Measurements from ENCODE around the gene PPP6R1. TPM values are rescaled to one million over a fixed set of nuclear protein-coding genes. Genes with fewer than 3 reads are reported as not detected.

PPP6R1 gene
- polyA plus RNA-seq, 3 donors, result 16.9 to 91.3 (median 22.0) TPM

GRCh38 chr19:55247621-55248099 is 11.2 kb downstream of the PPP6R1 start:
- Mint-ChIP-seq H3K27ac (peak overlapping the region; percentile 57 to 78 (median 74)), H3K9me3 (no peaks in the 10 kb centered on the region), H3K4me3 (no peak overlapping the region), H3K27me3 (ENCODE audit: low read depth in 3 of 3) (peaks cover 0 to 2% (median 0%) of the 10 kb centered on the region in 3 donors), H3K4me1 (peaks cover 41% of the 10 kb centered on the region), H3K36me3 (peaks cover 47 to 76% of the 10 kb centered on the region in 2 donors)
- Histone ChIP-seq H3K4me2 (replicated peaks; ENCODE audit: extremely low read depth, low read length, poor library complexity, severe bottlenecking) (no peak overlapping the region), H3K27me3 (ENCODE audit: control insufficient read depth in 2 of 2, insufficient read depth in 2 of 2, low read length in 2 of 2) (no peaks in the 10 kb centered on the region), H3K9ac (ENCODE audit: insufficient read depth, low read length, poor library complexity, severe bottlenecking) (no peak overlapping the region), H4K20me1 (ENCODE audit: insufficient read depth, low read length) (peaks cover 100% of the 10 kb centered on the region), H3K9me3 (replicated peaks in 1 of 2; ENCODE audit: control insufficient read depth in 1 of 2, insufficient read depth in 1 of 2, low read length in 2 of 2) (no peaks in the 10 kb centered on the region), H2AFZ (ENCODE audit: insufficient read depth, low read depth, low read length, poor library complexity, severe bottlenecking) (no peak overlapping the region), H3K79me2 (ENCODE audit: insufficient read depth, low read length) (peaks cover 92% of the 10 kb centered on the region), H3K4me3 (replicated peaks in 1 of 3; ENCODE audit: low read depth in 2 of 3, low read length in 3 of 3) (no peak overlapping the region), H3K4me1 (ENCODE audit: control insufficient read depth in 1 of 2, insufficient read depth in 2 of 2, low read length in 2 of 2) (peaks cover 17 to 43% of the 10 kb centered on the region in 2 donors), H3K36me3 (replicated peaks in 1 of 2; ENCODE audit: control insufficient read depth in 1 of 2, insufficient read depth in 2 of 2, low read length in 2 of 2) (peaks cover 49 to 78% of the 10 kb centered on the region in 2 donors), H3K27ac (ENCODE audit: low read depth in 1 of 2, low read length in 2 of 2) (peak overlapping the region in 1 of 2 donors; percentile 66)
- no peak for TF ChIP-seq CTCF (IDR thresholded peaks at IDR 0.05)
- intact Hi-C loops (cut with micrococcal nuclease), result no loop called here
- DNase-seq, result no peak
- WGBS (ENCODE audit: insufficient coverage), result 24% methylated on average over 5 of the region's 10 CpGs

GRCh38 chr19:55246462-55247451 is 12.1 kb downstream of the PPP6R1 start:
- H3K9me3 Mint-ChIP-seq, result no peaks in the 10 kb centered on the region
- intact Hi-C loops (cut with micrococcal nuclease), result no loop called here
- H3K4me3 Mint-ChIP-seq, result no peak overlapping the region
- Histone ChIP-seq H3K9ac (ENCODE audit: insufficient read depth, low read length, poor library complexity, severe bottlenecking) (no peak overlapping the region), H3K4me3 (replicated peaks in 1 of 3; ENCODE audit: low read depth in 2 of 3, low read length in 3 of 3) (no peak overlapping the region), H3K9me3 (replicated peaks in 1 of 2; ENCODE audit: control insufficient read depth in 1 of 2, insufficient read depth in 1 of 2, low read length in 2 of 2) (no peaks in the 10 kb centered on the region), H3K36me3 (replicated peaks in 1 of 2; ENCODE audit: control insufficient read depth in 1 of 2, insufficient read depth in 2 of 2, low read length in 2 of 2) (peaks cover 58 to 87% of the 10 kb centered on the region in 2 donors), H3K4me1 (ENCODE audit: control insufficient read depth in 1 of 2, insufficient read depth in 2 of 2, low read length in 2 of 2) (peaks cover 8 to 34% of the 10 kb centered on the region in 2 donors), H4K20me1 (ENCODE audit: insufficient read depth, low read length) (peaks cover 100% of the 10 kb centered on the region), H3K27ac (ENCODE audit: low read depth in 1 of 2, low read length in 2 of 2) (peak overlapping the region in 1 of 2 donors; percentile 66), H3K27me3 (ENCODE audit: control insufficient read depth in 2 of 2, insufficient read depth in 2 of 2, low read length in 2 of 2) (no peaks in the 10 kb centered on the region), H2AFZ (ENCODE audit: insufficient read depth, low read depth, low read length, poor library complexity, severe bottlenecking) (no peak overlapping the region), H3K79me2 (ENCODE audit: insufficient read depth, low read length) (peaks cover 91% of the 10 kb centered on the region), H3K4me2 (replicated peaks; ENCODE audit: extremely low read depth, low read length, poor library complexity, severe bottlenecking) (no peak overlapping the region)
- peaks cover 0 to 2% (median 2%) of the 10 kb centered on the region in 3 donors for H3K27me3 Mint-ChIP-seq (ENCODE audit: low read depth in 3 of 3)
- H3K27ac Mint-ChIP-seq, result peak overlapping the region in 1 of 7 donors; percentile 68
- peaks cover 32% of the 10 kb centered on the region for H3K4me1 Mint-ChIP-seq
- DNase-seq, result no peak
- 91% methylated on average over 33 of the region's 40 CpGs for WGBS (ENCODE audit: insufficient coverage)
- no peak for TF ChIP-seq CTCF (IDR thresholded peaks at IDR 0.05)
- H3K36me3 Mint-ChIP-seq, result peaks cover 50 to 83% of the 10 kb centered on the region in 2 donors

Measured in CD14-positive monocyte (primary cell).